NT2/D1 (cell line): ENCODE data around the gene TCN1.

Experiments used
- SUZ12 ChIP-seq: IDR thresholded peaks from 2 replicates; pipeline ENCODE4 v1.6.1; 2011; ENCODE audit not compliant: insufficient read length, insufficient read depth; ENCODE audit errors: extremely low read depth
- YY1 ChIP-seq: IDR thresholded peaks from 2 replicates; pipeline ENCODE4 v1.6.1; 2011; ENCODE audit not compliant: insufficient read length, insufficient read depth
- ZNF274 ChIP-seq: IDR thresholded peaks from 2 replicates; pipeline ENCODE4 v1.6.1; 2011; ENCODE audit warnings: mild to moderate bottlenecking, low read depth, low read length

GRCh38 chr11:59862252-59862651 is 4.0 kb downstream of the TCN1 start:
- TF ChIP-seq YY1 (no peak), SUZ12 (no peak), ZNF274 (no peak)
